Sciatic nerve (tissue), 2 donors: ENCODE data around the gene VILL. TPM values are rescaled to one million over a fixed set of nuclear protein-coding genes. Genes with fewer than 3 reads are reported as not detected.

Experiments used
- ATAC-seq: fragments of 200-7000 bp; cut with Tn5 transposase; one replicate; pipeline ENCODE4 v1.9.1; 2020; ENCODE audit warnings: mild to moderate bottlenecking, moderate library complexity
- DNase-seq: peaks from one replicate; pipeline ENCODE4 v3.0.0-alpha.2; 2020; ENCODE audit warnings: low spot score
- intact Hi-C: fragments of 100-400 bp; cut with DNase I; formaldehyde crosslinking; loops from one replicate; pipeline ENCODE4 v1.14.2; 2022
- total RNA-seq: library from RNA; stranded (reverse); fragmentation: NEBNext Ultra II Directional; extraction: Animal tissue kit (Norgen Biotek cat#: 25700); gene quantifications from one replicate; pipeline ENCODE4 v1.2.1, GENCODE V29; 2021
- donor health status: DM: no; HTN: no; CAD: no.
- donor health status: DM: no; HTN: no; CAD: no.

Gene VILL
- total RNA-seq, 1 donor from 2014 or later, result 9.9 TPM

GRCh38 chr3:37995652-37996641 is 5.4 kb downstream of the VILL start:
- intact Hi-C loops, result no loop called here
- peak; percentile 47 for DNase-seq
- ATAC-seq, result no peak

DNA sequence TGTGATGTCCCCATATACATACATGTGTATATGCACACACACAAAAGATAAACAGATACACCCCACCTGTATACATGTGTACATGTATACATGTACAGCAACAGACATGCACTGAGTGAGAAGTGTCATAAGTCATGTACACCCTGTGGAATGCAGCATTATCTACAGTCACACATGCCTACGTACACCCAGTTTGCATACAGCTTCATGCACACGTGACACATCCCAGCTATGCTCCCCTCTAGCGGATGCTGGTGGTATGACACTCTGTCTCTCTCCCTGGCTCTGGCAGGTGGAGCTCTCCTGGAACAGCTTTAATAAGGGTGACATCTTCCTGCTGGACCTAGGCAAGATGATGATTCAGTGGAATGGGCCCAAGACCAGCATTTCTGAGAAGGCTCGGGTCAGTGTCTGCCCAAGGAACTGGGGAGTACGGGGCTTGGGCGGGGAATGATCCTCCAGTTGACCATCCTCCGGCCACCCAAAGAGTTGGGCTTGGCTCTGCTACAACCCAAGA is 6.3 kb downstream of the VILL start:
- intact Hi-C loops, result no loop called here
- ATAC-seq (peak; percentile 18), DNase-seq (peak; percentile 84)

DNA sequence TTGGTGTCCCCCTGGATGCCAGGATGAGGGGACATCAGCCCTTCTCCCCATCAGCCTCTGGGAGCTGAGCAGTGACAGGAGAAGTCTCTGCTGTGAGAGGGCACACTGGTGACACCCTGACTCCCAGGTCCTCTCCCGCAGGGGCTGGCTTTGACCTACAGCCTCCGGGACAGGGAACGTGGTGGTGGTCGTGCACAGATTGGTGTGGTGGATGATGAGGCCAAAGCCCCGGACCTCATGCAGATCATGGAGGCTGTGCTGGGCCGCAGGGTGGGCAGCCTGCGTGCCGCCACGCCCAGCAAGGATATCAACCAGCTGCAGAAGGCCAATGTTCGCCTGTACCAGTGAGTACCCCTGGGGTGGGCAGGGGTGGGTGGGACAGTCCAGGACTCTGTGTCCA is 6.8 kb downstream of the VILL start:
- DNase-seq, result peak; percentile 60
- ATAC-seq, result no peak
- intact Hi-C loops, result no loop called here

DNA sequence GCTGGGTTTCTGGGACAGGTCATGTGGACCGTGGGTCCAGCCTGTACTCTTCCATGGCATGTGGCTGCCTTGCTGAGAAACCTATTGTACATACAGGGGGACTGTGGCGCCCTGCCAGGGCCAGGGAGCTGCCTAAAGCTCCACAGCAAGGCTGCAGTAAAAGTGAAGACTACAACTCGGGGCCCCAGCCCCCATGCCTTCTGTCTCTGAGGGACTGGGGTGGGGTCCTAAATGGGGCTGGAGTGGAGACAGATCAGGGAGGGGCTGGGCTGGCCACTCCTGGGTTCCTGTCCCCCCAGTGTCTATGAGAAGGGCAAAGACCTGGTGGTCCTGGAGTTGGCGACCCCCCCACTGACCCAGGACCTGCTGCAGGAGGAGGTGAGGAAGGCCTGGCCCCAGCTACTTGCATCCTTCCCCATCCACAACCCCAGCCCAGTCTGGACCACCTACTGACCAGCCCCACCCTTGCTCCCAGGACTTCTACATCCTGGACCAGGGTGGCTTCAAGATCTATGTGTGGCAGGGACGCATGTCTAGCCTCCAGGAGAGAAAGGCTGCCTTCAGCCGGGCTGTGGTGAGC is 7.3 kb downstream of the VILL start:
- intact Hi-C loops, result no loop called here
- DNase-seq (peak; percentile 72), ATAC-seq (peak; percentile 0)

DNA sequence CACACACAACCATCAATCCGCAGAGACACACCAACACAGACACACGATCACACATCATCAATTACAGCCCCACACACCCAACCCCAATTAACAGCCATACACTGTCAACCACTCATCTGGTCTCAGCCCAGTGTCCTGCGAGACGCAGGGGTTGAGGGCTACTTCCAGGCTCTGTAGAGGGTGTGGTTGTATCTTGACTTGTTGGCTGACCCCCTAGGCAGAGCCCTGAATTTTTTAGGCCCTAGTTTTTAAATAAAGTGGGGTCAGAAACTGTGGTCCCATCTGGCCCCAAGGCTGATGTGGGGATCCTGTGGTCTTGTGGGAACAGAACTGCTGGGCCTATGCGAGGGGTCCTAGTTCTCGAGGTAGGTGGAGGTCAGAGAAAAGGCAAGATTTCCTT is 9.2 kb downstream of the VILL start:
- no peak for DNase-seq
- ATAC-seq, result no peak
- intact Hi-C loops, result no loop called here

DNA sequence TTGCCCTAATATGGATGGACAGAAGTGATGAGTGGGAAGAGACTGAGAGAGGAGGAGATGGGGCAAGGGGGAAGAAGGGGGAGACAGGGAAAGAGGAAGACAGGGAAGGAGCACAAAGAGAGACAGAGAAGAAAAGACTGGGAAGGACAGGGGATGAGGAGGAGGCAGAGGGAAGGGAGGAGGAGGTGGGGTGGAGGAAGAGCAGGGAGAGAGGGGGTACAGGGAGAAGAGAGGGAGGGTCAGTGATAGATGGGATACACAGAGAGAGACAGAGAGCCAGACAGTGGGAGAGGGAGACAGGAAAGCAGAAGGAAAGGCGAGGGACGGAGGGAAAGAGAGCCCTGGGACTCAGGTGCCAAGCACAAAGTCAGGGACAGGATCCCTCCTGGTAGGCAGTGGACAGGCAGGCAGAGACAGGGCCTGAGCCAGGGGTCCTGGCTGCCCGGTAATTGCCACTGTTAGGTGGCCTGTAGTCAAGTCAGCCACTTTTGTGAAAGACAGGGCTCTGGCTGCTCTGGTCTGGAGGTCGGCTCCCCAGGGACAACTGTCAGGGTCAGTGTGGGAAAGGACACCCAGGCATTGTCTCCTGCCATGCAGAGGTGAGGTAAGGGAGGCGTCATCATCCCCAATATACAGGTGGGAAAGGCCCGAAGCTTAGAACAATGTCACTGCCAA is 9.8 kb downstream of the VILL start:
- ATAC-seq (no peak), DNase-seq (peak; percentile 55)
- intact Hi-C loops, result no loop called here

- ATAC-seq (no peak), DNase-seq (peak; percentile 48)
- intact Hi-C loops, result no loop called here
These were observed 10.4 kb downstream of the VILL start for GRCh38 chr3:38000965-38001455.

GRCh38 chr3:38001456-38002081 is 11.0 kb downstream of the VILL start:
- intact Hi-C loops, result no loop called here
- ATAC-seq, result no peak
- peak; percentile 58 for DNase-seq

DNA sequence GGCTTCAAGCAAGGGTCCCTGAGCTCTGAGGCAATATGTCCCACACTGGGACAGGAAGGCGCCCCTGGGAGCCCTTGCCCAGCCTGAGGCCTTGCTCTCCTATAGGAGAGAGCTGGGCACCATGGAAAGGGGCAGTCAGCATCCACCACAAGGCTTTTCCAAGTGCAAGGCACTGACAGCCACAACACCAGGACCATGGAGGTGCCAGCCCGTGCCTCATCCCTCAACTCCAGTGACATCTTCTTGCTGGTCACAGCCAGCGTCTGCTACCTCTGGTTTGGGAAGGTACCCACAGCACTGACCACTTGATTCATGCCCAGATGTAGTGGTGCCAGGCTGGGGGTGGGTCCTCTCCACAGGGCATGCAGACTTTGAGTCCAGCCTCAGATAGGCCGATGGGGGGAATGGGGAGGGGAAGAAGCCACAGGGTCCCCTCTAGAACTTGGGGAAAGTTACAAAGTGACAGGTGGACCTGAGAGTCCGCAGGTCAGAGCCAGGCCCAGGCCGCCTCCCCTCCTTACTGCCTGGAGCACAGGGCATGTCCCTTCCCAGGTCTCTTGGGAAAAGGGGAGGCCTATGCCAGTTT is 11.8 kb downstream of the VILL start:
- intact Hi-C loops, result no loop called here
- DNase-seq (peak; percentile 57), ATAC-seq (no peak)

DNA sequence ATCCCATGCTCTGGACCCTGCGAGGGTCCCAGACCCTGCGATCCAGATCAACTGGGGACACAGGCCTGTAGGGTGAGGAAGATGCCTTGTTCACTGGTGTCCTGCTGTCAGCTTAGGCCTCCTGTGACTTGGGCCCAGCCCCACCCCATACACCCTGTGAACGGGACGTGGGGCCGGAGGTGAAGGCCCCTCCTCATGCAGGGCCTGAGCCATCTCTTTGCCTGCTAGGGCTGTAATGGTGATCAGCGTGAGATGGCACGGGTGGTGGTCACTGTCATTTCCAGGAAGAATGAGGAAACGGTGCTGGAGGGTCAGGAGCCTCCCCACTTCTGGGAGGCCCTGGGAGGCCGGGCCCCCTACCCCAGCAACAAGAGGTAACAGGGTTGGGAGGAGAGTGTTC is 12.4 kb downstream of the VILL start:
- DNase-seq (peak; percentile 52), ATAC-seq (no peak)
- intact Hi-C loops, result no loop called here

- DNase-seq (peak; percentile 88), ATAC-seq (peak; percentile 53)
- intact Hi-C loops, result no loop called here
These were observed 12.8 kb downstream of the VILL start for GRCh38 chr3:38003371-38003816.

- DNase-seq, result no peak
- ATAC-seq, result peak; percentile 2
These were observed 13.3 kb downstream of the VILL start for GRCh38 chr3:38003817-38004414.

GRCh38 chr3:38004415-38005075 is 14.0 kb downstream of the VILL start:
- intact Hi-C loops, result no loop called here
- peak; percentile 91 for DNase-seq
- peak; percentile 77 for ATAC-seq

More at GRCh38 chr3:38003817-38004414, 13.3 kb downstream of the VILL start:
- intact Hi-C loops, result no loop called here

GRCh38 chr3:38005076-38006020 is 14.8 kb downstream of the VILL start:
- intact Hi-C loops, result no loop called here
- ATAC-seq, result peak; percentile 81
- peak; percentile 85 for DNase-seq

- intact Hi-C loops, result no loop called here
- DNase-seq, result no peak
- ATAC-seq, result no peak
These were observed 15.4 kb downstream of the VILL start for GRCh38 chr3:38006031-38006430.

- ATAC-seq (no peak), DNase-seq (no peak)
- intact Hi-C loops, result no loop called here
These were observed 15.9 kb downstream of the VILL start for GRCh38 chr3:38006445-38006995.
